Inflammatory macrophage treated with lipopolysaccharide for 4 hours (primary cell): ENCODE data around the gene HHIPL1.

Experiments
- DNase-seq: peaks from one replicate; pipeline ENCODE4 v3.0.0-alpha.2; 2020

HHIPL1 gene

GRCh38 chr14:99691111-99691885, 46.4 kb downstream of the HHIPL1 start:
- no peak for DNase-seq

DNA sequence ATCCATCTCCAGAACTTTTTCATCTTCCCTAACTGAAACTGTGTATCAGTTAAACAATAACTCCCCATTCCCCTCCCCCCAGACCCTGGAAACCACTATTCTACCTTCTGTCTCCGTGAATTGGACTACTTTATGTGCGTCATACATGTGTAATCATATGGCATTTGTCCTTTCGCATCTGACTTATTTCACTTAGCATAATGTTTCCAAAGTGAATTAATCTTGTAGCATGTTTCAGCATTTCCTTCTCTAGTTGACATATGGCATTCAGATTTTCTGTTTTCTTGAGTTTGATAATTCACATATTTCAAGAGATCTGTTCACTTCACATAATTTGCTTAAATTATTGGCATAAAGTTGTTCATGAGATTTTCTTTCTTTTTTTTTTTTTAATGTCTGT, 49.0 kb downstream of the HHIPL1 start:
- no peak for DNase-seq

DNA sequence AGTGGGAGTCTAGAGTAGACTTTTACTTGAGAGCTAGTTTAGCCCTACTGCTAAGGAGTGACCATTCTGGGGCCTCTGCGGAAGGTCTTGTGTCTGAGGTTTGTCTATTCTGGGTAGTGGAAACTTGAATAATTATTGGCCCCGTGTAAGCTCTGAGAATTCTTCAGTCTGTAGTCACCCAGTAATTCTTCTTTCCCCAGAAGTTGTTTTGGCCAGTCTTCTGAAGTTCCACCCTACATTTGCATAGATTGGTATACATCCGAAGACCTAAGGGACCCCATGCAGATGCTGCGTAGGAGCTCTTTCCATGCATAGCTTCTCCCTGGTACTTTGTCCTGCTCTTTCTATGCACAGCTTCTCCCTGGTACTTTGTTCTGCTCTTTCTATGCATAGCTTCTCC, 52.0 kb downstream of the HHIPL1 start:
- DNase-seq, result no peak

DNA sequence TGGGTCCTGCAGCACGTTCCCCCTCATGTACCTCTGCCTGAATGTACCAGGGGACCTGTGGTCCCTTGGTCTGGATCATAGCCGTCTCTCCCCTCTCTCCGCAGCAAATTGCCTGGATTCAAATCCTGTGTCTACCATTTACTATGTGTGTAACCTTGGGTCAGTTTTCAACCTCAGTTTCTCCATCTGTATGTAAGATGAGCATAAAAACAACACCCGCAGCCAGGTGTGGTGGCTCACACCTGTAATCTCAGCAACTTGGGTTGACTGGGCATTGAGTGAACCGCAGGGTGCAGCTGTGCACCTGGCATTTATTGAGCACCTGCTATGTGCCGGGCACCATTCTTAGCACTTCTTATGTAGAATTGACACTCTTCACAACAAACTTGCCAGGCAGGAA, 53.3 kb downstream of the HHIPL1 start:
- no peak for DNase-seq

- no peak for DNase-seq
These were observed 53.7 kb downstream of the HHIPL1 start for GRCh38 chr14:99698642-99699041.

- no peak for DNase-seq
These were observed 54.3 kb downstream of the HHIPL1 start for GRCh38 chr14:99699085-99699760.

GRCh38 chr14:99699861-99700260, 54.9 kb downstream of the HHIPL1 start:
- no peak for DNase-seq

- no peak for DNase-seq
These were observed 55.5 kb downstream of the HHIPL1 start for GRCh38 chr14:99700379-99700778.

DNA sequence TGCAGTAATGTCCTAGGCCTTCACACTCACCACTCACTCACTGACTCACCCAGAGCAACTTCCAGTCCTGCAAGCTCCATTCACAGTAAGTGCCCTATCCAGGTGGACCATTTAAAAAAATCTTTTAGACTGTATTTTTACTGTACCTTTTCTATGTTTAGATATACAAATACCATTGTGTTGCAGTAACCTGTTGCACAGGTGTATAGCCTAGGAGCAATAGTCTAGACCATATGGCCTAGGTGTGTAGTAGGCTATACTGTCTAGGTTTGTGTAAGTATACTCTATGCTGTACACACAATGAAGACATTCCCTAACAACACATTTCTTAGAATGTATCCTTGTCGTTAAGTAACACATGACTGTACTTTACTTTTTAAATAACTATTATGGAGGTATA, 56.3 kb downstream of the HHIPL1 start:
- no peak for DNase-seq

DNA sequence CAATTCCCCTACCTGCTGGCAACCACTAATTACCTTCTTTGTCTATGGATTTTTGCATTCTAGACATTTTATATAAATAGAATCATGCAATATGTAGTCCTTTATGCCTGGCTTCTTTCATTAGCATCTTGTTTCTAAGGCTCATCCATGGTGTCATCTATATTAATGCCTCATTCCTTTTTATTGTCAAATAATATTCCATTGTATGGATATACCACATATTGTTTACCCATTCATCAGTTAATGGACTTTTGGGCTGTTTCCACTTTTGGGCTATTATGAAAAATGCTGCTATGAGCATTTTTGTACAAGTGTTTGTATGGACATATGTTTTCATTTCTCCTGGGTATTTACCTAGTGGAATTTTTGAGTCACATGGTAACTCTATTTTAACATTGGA, 57.2 kb downstream of the HHIPL1 start:
- no peak for DNase-seq

GRCh38 chr14:99703381-99703780, 58.5 kb downstream of the HHIPL1 start:
- no peak for DNase-seq

GRCh38 chr14:99704037-99704436, 59.1 kb downstream of the HHIPL1 start:
- DNase-seq, result no peak

GRCh38 chr14:99706107-99706900, 61.4 kb downstream of the HHIPL1 start:
- DNase-seq, result no peak

DNA sequence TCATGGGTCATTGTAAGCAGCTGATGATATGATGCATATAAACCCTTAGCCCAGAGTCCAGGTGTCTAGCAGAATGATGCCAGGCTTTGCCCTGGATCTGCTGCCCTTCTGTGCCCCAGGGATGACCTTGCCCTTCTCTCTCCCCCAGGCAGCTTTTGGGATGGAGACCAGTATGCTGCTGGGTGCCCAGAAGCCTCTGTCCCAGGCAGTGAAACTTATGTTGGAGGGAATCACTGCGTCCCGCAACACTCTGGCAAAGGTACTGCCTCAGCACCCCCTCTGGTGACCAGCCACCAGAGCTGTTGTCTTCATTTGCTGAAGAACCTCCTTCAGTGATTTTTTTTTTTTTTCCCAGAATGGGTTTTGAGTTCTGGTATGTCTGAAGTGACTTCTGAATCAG, 62.5 kb downstream of the HHIPL1 start:
- DNase-seq, result no peak

GRCh38 chr14:99707921-99708320, 63.0 kb downstream of the HHIPL1 start:
- DNase-seq, result no peak

DNA sequence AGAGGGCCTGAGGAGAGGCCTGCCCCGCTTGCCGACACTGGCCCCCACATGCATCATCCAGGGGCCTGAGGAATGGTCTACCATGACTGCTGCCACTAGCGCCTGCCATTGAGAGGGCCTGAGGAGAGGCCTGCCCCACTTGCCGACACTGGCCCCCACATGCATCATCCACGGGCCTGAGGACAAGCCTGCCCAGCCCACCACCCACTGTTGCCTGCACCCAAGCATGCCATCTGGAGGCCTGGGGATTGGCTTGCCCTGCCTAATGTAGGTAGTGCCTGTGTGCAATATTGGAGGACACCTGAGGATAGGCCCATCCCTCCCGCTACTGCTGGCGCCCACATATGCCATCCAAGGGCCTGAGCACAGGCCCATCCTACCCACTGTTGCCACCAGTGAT, 63.5 kb downstream of the HHIPL1 start:
- no peak for DNase-seq

DNA sequence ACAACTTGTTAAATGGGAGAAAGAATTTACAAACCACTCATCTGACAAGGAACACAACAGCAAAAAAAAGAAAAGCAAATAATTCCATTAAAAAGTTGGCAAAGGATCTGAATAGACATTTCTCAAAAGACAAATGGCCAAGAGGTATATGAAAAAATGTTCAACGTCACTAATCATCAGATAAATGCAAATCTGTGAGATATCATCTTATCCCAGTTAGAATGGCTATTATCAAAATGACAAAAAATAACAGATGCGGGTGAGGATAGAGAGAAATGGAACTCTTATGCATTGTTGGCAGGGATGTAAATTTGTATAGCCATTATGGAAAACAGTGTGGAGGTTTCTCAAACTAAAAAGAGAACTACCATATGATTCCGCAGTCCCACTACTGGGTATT, 69.0 kb downstream of the HHIPL1 start:
- no peak for DNase-seq

DNA sequence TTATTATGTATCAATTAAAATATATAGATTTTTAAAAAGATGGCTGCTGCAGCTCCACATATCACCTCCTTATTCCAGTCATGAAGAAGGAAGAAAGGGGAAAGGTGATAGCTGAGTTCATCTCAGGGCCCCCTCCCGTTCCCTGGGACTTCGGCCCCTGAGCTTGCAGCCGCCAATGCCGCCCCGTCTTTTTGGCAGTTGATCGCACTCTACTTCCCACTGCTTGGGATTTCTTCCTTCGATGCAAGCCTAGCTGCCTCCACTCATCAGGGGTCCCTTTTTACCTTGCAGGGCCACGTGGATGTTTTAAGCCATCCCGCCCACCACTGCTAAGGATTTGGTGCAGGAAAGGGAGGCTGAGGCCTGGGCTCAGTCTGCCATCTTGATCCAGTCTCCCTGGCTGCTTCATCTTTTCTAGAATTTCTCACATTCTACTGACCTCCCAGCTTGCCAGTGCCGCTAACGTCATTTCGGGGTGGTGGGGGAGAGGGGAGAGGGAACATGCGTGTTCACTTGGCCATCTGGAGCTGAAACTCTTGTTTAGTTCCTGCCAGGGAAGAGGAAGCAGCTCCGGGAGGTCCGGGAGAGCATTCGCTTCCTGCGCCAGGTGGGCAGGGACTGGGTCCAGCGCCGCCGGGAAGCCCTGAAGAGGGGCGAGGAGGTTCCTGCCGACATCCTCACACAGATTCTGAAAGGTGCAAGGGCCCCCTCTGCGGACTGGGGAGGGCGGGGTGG, 70.5 kb downstream of the HHIPL1 start:
- no peak for DNase-seq

GRCh38 chr14:99716091-99716849, 71.3 kb downstream of the HHIPL1 start:
- DNase-seq, result no peak

DNA sequence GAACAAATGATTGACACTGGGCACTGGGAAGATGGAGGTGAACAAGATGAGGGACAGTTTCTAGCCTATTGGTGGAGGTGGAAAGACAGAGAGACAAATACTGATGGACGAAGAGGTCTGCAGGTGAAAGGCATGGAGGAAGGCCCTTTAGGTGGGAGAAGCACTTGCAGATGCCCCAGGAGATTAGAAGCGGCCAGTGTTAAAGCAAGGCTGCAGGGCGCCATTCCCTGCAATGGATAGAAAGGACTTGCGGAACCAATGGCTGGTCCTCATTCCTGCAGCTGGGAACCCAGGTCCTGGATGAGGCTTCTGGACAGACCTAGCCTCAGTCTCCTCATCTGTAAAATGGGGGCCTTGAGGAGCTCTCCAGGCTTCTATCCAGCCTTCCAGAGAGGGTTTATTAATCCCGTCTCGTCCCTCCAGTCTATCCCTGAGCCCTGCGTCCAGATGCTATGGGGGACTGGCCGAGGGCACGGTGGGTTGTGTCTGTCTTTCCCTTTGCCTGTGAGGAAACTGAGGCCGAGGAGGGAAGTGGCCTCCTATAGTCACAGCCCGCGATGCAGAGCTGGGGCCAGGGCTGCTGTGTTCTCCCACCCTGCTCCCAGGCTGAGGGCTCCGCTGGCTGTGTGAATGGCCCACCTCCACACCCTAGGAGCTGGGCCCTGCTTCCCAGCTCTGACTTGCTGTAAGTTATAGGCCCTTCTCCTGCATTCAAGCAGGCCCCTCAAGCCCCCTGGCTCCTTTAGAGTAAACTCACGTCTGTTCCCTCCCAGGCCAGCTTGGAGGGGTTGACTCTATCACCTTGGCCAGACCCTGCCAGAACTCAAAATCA, 72.1 kb downstream of the HHIPL1 start:
- DNase-seq, result no peak

GRCh38 chr14:99717682-99718013, 72.7 kb downstream of the HHIPL1 start:
- no peak for DNase-seq
